ENCODE results near the gene DDX42. TPM values are rescaled to one million over a fixed set of nuclear protein-coding genes. Genes with fewer than 3 reads are reported as not detected.

DDX42 gene
- total and polyA plus RNA-seq, 2 of the 13 experiments (the other 11 are each of a cell fraction or from before 2014, with no cell fraction given): 87.2 to 92.9 TPM

GRCh38 chr17:63773272-63774140, 464 bp upstream of the DDX42 start, which contains the start of gene CCDC47 (continued):
- TF ChIP-seq ZNF546 (CRISPR knock-in tag; conservative IDR thresholded peaks at IDR 0.05): peak; percentile 29; the same call in 1 of the 2 replicates
- TF ChIP-seq ZNF280D (CRISPR knock-in tag; IDR thresholded peaks at IDR 0.05): 0 out of 2 replicates have a peak, but pooled peaks have one; percentile 9
- TF ChIP-seq ZFP41 (CRISPR knock-in tag; IDR thresholded peaks at IDR 0.05; ENCODE audit: borderline replicate concordance): 0 out of 2 replicates have a peak, but pooled peaks have one; percentile 45
- no peak for TF ChIP-seq ZBTB44 (CRISPR knock-in tag; IDR thresholded peaks at IDR 0.05)
- peak; percentile 69 for TF ChIP-seq NR2F6 (IDR thresholded peaks at IDR 0.05)
- TF ChIP-seq NR2F6 (CRISPR knock-in tag; IDR thresholded peaks at IDR 0.05): peak; percentile 69
- TF ChIP-seq KLF13 (CRISPR knock-in tag; IDR thresholded peaks at IDR 0.05): peak; percentile 87; the same call in 1 of the 2 replicates
- peak; percentile 57 for TF ChIP-seq ZNF441 (CRISPR knock-in tag; IDR thresholded peaks at IDR 0.05; ENCODE audit: borderline replicate concordance)
- TF ChIP-seq ZBTB4 (CRISPR knock-in tag; IDR thresholded peaks at IDR 0.05; ENCODE audit: borderline replicate concordance): peak; percentile 89
- TF ChIP-seq MATR3 (CRISPR knock-in tag; IDR thresholded peaks at IDR 0.05): 0 out of 2 replicates have a peak, but pooled peaks have one; percentile 68
- TF ChIP-seq ZNF7 (CRISPR knock-in tag; IDR thresholded peaks at IDR 0.05): no peak
- TF ChIP-seq SRY (CRISPR knock-in tag; IDR thresholded peaks at IDR 0.05): peak; percentile 83; the same call in 1 of the 2 replicates
- no peak; the same call in 1 of the 2 replicates for TF ChIP-seq KDM4B (CRISPR knock-in tag; IDR thresholded peaks at IDR 0.05)
- TF ChIP-seq ZNF788 (CRISPR knock-in tag; IDR thresholded peaks at IDR 0.05; ENCODE audit: borderline replicate concordance): peak; percentile 76; the same call in 1 of the 2 replicates
- TF ChIP-seq ZNF850 (CRISPR knock-in tag; conservative IDR thresholded peaks at IDR 0.05): peak; percentile 94; the same call in 1 of the 2 replicates
- peak; percentile 94; the same call in 1 of the 2 replicates for TF ChIP-seq ZBTB8A (CRISPR knock-in tag; IDR thresholded peaks at IDR 0.05; ENCODE audit: borderline replicate concordance, low read depth)
- peak; percentile 82 for TF ChIP-seq RAD51 (IDR thresholded peaks at IDR 0.05; ENCODE audit: borderline replicate concordance)
- peak; percentile 84; the same call in 1 of the 2 replicates for TF ChIP-seq ZNF724P (CRISPR knock-in tag; IDR thresholded peaks at IDR 0.05; ENCODE audit: borderline replicate concordance)
- TF ChIP-seq NR2F2 (IDR thresholded peaks at IDR 0.05; ENCODE audit: borderline replicate concordance, low read depth): 0 out of 2 replicates have a peak, but pooled peaks have one; percentile 67
